ENCODE measurements around the gene SH3GLB1.

SH3GLB1 gene

GRCh38 chr1:86733340-86733739 is 29.0 kb downstream of the SH3GLB1 start:
- no peak for DNase-seq (ENCODE audit: low read depth in 2 of 2)

GRCh38 chr1:86739648-86740509 is 35.5 kb downstream of the SH3GLB1 start:
- DNase-seq (ENCODE audit: low read depth in 2 of 2) = no peak

- peak in 1 of 2 donors; percentile 16 for DNase-seq (ENCODE audit: low read depth in 2 of 2)
Observed at GRCh38 chr1:86741947-86742572, 37.7 kb downstream of the SH3GLB1 start.

- no peak for DNase-seq (ENCODE audit: low read depth in 2 of 2)
Observed at GRCh38 chr1:86747304-86747703, 42.9 kb downstream of the SH3GLB1 start.

GRCh38 chr1:86748622-86749373 is 44.4 kb downstream of the SH3GLB1 start:
- no peak for DNase-seq (ENCODE audit: low read depth in 2 of 2)

- no peak for DNase-seq (ENCODE audit: low read depth in 2 of 2)
Observed at GRCh38 chr1:86750076-86750475, 45.7 kb downstream of the SH3GLB1 start.

GRCh38 chr1:86750530-86750929 is 46.2 kb downstream of the SH3GLB1 start:
- no peak for DNase-seq (ENCODE audit: low read depth in 2 of 2)

GRCh38 chr1:86751923-86752322 is 47.5 kb downstream of the SH3GLB1 start:
- no peak for DNase-seq (ENCODE audit: low read depth in 2 of 2)

GRCh38 chr1:86753700-86754099 is 49.3 kb downstream of the SH3GLB1 start:
- no peak for DNase-seq (ENCODE audit: low read depth in 2 of 2)

- DNase-seq (ENCODE audit: low read depth in 2 of 2) = no peak
Observed at GRCh38 chr1:86754265-86754974, 50.0 kb downstream of the SH3GLB1 start.

GRCh38 chr1:86756062-86756406 is 51.7 kb downstream of the SH3GLB1 start:
- DNase-seq (ENCODE audit: low read depth in 2 of 2) = no peak

- DNase-seq (ENCODE audit: low read depth in 2 of 2) = no peak
Observed at GRCh38 chr1:86757272-86757984, 53.1 kb downstream of the SH3GLB1 start.

GRCh38 chr1:86758570-86758969 is 54.2 kb downstream of the SH3GLB1 start:
- no peak for DNase-seq (ENCODE audit: low read depth in 2 of 2)

GRCh38 chr1:86760199-86760598 is 55.8 kb downstream of the SH3GLB1 start:
- DNase-seq (ENCODE audit: low read depth in 2 of 2) = no peak

- DNase-seq (ENCODE audit: low read depth in 2 of 2) = no peak
Observed at GRCh38 chr1:86762336-86762735, 58.0 kb downstream of the SH3GLB1 start.

- DNase-seq (ENCODE audit: low read depth in 2 of 2) = no peak
Observed at GRCh38 chr1:86764523-86764922, 60.1 kb downstream of the SH3GLB1 start.

GRCh38 chr1:86765073-86765472 is 60.7 kb downstream of the SH3GLB1 start:
- DNase-seq (ENCODE audit: low read depth in 2 of 2) = no peak

- no peak for DNase-seq (ENCODE audit: low read depth in 2 of 2)
Observed at GRCh38 chr1:86765674-86766073, 61.3 kb downstream of the SH3GLB1 start.

GRCh38 chr1:86768554-86768953 is 64.2 kb downstream of the SH3GLB1 start:
- DNase-seq (ENCODE audit: low read depth in 2 of 2) = no peak

GRCh38 chr1:86769065-86769464 is 64.7 kb downstream of the SH3GLB1 start:
- no peak for DNase-seq (ENCODE audit: low read depth in 2 of 2)

Data from stimulated activated CD4-positive, alpha-beta T cell treated with anti-CD3 and anti-CD28 coated beads, Interleukin-1b, Interleukin-23, amount 100 ng/mL, for 1 hour (primary cell).